T-cell (primary cell): Measurements from ENCODE around the gene NPEPL1. TPM values are rescaled to one million over a fixed set of nuclear protein-coding genes. Genes with fewer than 3 reads are reported as not detected.
"Not testable (repeated sequence)": the region's sequence is repeated elsewhere in the genome, so short reads cannot be mapped to it uniquely, and the experiment has no call there.

ENCODE experiments used
- ATAC-seq, 4 experiments: fragments of 200-7000 bp in 3 of 4; fragments of 150-1000 bp in 1 of 4; cut with Tn5 transposase; replicated peaks in 1 of 4; 1 replicate in 3 of 4; 2 replicates in 1 of 4; pipeline ENCODE4 v1.10.0; 2021; ENCODE audit warnings: moderate library complexity in 3 of 4, mild to moderate bottlenecking in 2 of 4, moderate number of reproducible peaks in 1 of 4
- CTCF ChIA-PET, 2 donors: fragments of 300-600 bp; sonication (Branson Sonifier 250); formaldehyde crosslinking; loops; one replicate each; lab custom pipeline; 2022; ENCODE audit warnings: antibody characterized with exemption in 2 of 2; lab: Charles Lee
- POLR2A ChIA-PET, 2 donors: fragments of 300-600 bp; sonication (Branson Sonifier 250); formaldehyde crosslinking; loops; one replicate each; lab custom pipeline; 2022; ENCODE audit warnings: antibody characterized with exemption in 2 of 2; lab: Charles Lee
- DNase-seq, 35 experiments: peaks; one replicate each; pipeline versions ENCODE4 v3.0.0 to v3.0.0-alpha.2; 2013 to 2023
- H3K27ac ChIP-seq: one replicate; pipeline ENCODE4 v1.5.1; 2013; ENCODE audit warnings: low read length
- H3K27me3 ChIP-seq, 2 experiments: replicated peaks in 1 of 2; 1 replicate in 1 of 2; 2 replicates in 1 of 2; pipeline versions ENCODE4 v1.6.1 to v1.7.0; 2013; ENCODE audit warnings: low read length in 1 of 2, mixed read lengths in 1 of 2; ENCODE audit not compliant: control insufficient read depth in 2 of 2, insufficient read depth in 2 of 2; ENCODE audit errors: extremely low read depth in 1 of 2
- H3K36me3 ChIP-seq, 2 donors: 1 replicate in 1 of 2; 2 replicates in 1 of 2; pipeline versions ENCODE4 v1.6.1 to v1.7.0; 2013; ENCODE audit warnings: low read length in 1 of 2; ENCODE audit not compliant: control insufficient read depth in 2 of 2, insufficient read depth in 1 of 2; ENCODE audit errors: extremely low read depth in 1 of 2
- H3K4me1 ChIP-seq, 2 experiments: 1 replicate in 1 of 2; 2 replicates in 1 of 2; pipeline versions ENCODE4 v1.6.1 to v1.7.0; 2013; ENCODE audit warnings: low read length in 2 of 2, mixed read lengths in 1 of 2; ENCODE audit not compliant: insufficient read depth in 2 of 2, control insufficient read depth in 1 of 2; ENCODE audit errors: extremely low read depth in 1 of 2
- H3K4me3 ChIP-seq, 2 donors: 1 replicate in 1 of 2; 2 replicates in 1 of 2; pipeline versions ENCODE4 v1.5.1 to v1.7.0; 2013; ENCODE audit warnings: mild to moderate bottlenecking in 2 of 2, low read length in 1 of 2, moderate library complexity in 1 of 2; ENCODE audit not compliant: control insufficient read depth in 1 of 2; ENCODE audit errors: extremely low read depth in 1 of 2
- H3K9me3 ChIP-seq: 2 replicates; pipeline ENCODE4 v1.7.0; 2013
- H3K27ac Mint-ChIP-seq, 2 donors: one replicate each; pipeline ENCODE4 v1.8.0; 2020 to 2021; ENCODE audit warnings: mild to moderate bottlenecking in 2 of 2, mixed read lengths in 2 of 2
- H3K27me3 Mint-ChIP-seq, 2 donors: one replicate each; pipeline ENCODE4 v1.8.0; 2021 to 2022; ENCODE audit warnings: mixed read lengths in 2 of 2
- H3K36me3 Mint-ChIP-seq: one replicate; pipeline ENCODE4 v1.8.0; 2021; ENCODE audit warnings: mixed read lengths
- H3K4me1 Mint-ChIP-seq, 3 donors: one replicate each; pipeline ENCODE4 v1.8.0; 2020 to 2022; ENCODE audit warnings: mixed read lengths in 3 of 3, mild to moderate bottlenecking in 1 of 3
- H3K4me3 Mint-ChIP-seq, 3 donors: one replicate each; pipeline ENCODE4 v1.8.0; 2020 to 2022; ENCODE audit warnings: mild to moderate bottlenecking in 3 of 3, mixed read lengths in 3 of 3, moderate library complexity in 3 of 3
- H3K9me3 Mint-ChIP-seq, 3 donors: one replicate each; pipeline ENCODE4 v1.8.0; 2020 to 2022; ENCODE audit warnings: mixed read lengths in 3 of 3
- WGBS: methylation state at CpG from one replicate; pipeline ENCODE4 v1.1.5; 2013; ENCODE audit warnings: missing lambda C conversion rate; ENCODE audit not compliant: insufficient coverage; 5-methylcytosine and 5-hydroxymethylcytosine counted together
- total RNA-seq, 35 experiments: library from RNA in 6 of 35; stranded (reverse) in 6 of 35; fragments of 120-200 nt in 1 of 35; gene quantifications; one replicate each; pipeline versions ENCODE4 v1.2.1 to v1.2.4 and lab custom pipeline; 2013 to 2026

NPEPL1 gene
- total RNA-seq, 5 donors from 2014 or later (not counting 1 experiment from before 2014, with no cell fraction given), result 49.6 to 79.0 (median 69.3) TPM

DNA sequence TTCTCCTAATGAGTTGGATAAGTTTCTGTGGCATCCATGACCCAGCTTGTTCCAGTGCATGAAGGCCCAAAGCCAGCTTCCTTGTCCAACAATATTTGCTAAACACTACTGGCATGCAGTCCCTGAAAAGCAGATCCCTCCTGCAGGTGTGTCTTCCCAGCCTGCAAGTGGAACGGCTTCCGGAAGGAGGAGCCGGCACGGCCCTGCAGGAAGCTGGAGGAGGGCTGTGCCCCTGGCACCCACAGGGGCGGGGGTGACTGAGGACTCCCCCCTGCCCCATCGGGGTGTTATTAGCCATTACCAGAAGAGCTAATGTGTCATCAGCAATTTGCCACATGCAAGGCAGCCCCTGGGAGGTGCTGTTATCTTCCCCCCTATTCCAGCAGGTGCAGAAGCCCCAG, 27.4 kb downstream of the NPEPL1 start:
- ChIA-PET POLR2A (no interaction called here), CTCF (no interaction called here)
- H3K36me3 ChIP-seq, result no peaks in the 10 kb centered on the region
- no peak overlapping the region for H3K27ac ChIP-seq
- peaks cover 0 to 29% of the 10 kb centered on the region in 2 experiments for H3K27me3 ChIP-seq
- ATAC-seq (no peak), DNase-seq (peak in 1 of 35 experiments; percentile 7)
- no peaks in the 10 kb centered on the region for H3K4me1 Mint-ChIP-seq
- H3K4me1 ChIP-seq, result no peaks in the 10 kb centered on the region
- H3K9me3 ChIP-seq, result no peaks in the 10 kb centered on the region
- H3K4me3 ChIP-seq, result no peak overlapping the region
- H3K9me3 Mint-ChIP-seq, result peaks cover 0 to 7% (median 0%) of the 10 kb centered on the region in 3 donors
- H3K27ac Mint-ChIP-seq, result no peak overlapping the region
- H3K4me3 Mint-ChIP-seq, result no peak overlapping the region
- peaks cover 35 to 42% of the 10 kb centered on the region in 2 donors for H3K27me3 Mint-ChIP-seq
- 61% methylated on average over 5 of the region's 6 CpGs for WGBS
- H3K36me3 Mint-ChIP-seq, result no peaks in the 10 kb centered on the region

- no peak for ATAC-seq
- POLR2A ChIA-PET, result no interaction called here
- H3K27ac Mint-ChIP-seq, result no peak overlapping the region
- H3K27me3 ChIP-seq, result peaks cover 0 to 30% of the 10 kb centered on the region in 2 experiments
- no peaks in the 10 kb centered on the region for H3K4me1 Mint-ChIP-seq
- CTCF ChIA-PET, result no interaction called here
- no peaks in the 10 kb centered on the region for H3K36me3 ChIP-seq
- no peak overlapping the region for H3K27ac ChIP-seq
- no peak overlapping the region for H3K4me3 ChIP-seq
- H3K4me1 ChIP-seq, result no peaks in the 10 kb centered on the region
- no peak overlapping the region for H3K4me3 Mint-ChIP-seq
- peaks cover 0 to 7% (median 0%) of the 10 kb centered on the region in 3 donors for H3K9me3 Mint-ChIP-seq
- DNase-seq, result no peak
- peaks cover 36 to 43% of the 10 kb centered on the region in 2 donors for H3K27me3 Mint-ChIP-seq
- H3K36me3 Mint-ChIP-seq, result no peaks in the 10 kb centered on the region
- WGBS, result 93% methylated on average over 8 of the region's 14 CpGs
- no peaks in the 10 kb centered on the region for H3K9me3 ChIP-seq
These were observed 28.3 kb downstream of the NPEPL1 start for GRCh38 chr20:58720890-58721289.

- WGBS, result 45% methylated on average over 12 of the region's 22 CpGs
- no peak overlapping the region for H3K4me3 ChIP-seq
- no peaks in the 10 kb centered on the region for H3K36me3 ChIP-seq
- no peaks in the 10 kb centered on the region for H3K4me1 ChIP-seq
- Mint-ChIP-seq H3K27me3 (peaks cover 40 to 45% of the 10 kb centered on the region in 2 donors), H3K36me3 (peaks cover 4% of the 10 kb centered on the region), H3K4me1 (no peaks in the 10 kb centered on the region), H3K27ac (no peak overlapping the region), H3K9me3 (peaks cover 2 to 13% (median 4%) of the 10 kb centered on the region in 3 donors), H3K4me3 (no peak overlapping the region)
- ChIA-PET POLR2A (no interaction called here), CTCF (no interaction called here)
- DNase-seq (no peak), ATAC-seq (no peak)
- H3K9me3 ChIP-seq, result peaks cover 3% of the 10 kb centered on the region
- H3K27me3 ChIP-seq, result peaks cover 0 to 30% of the 10 kb centered on the region in 2 experiments
- no peak overlapping the region for H3K27ac ChIP-seq
These were observed 29.6 kb downstream of the NPEPL1 start for GRCh38 chr20:58721951-58722778.

DNA sequence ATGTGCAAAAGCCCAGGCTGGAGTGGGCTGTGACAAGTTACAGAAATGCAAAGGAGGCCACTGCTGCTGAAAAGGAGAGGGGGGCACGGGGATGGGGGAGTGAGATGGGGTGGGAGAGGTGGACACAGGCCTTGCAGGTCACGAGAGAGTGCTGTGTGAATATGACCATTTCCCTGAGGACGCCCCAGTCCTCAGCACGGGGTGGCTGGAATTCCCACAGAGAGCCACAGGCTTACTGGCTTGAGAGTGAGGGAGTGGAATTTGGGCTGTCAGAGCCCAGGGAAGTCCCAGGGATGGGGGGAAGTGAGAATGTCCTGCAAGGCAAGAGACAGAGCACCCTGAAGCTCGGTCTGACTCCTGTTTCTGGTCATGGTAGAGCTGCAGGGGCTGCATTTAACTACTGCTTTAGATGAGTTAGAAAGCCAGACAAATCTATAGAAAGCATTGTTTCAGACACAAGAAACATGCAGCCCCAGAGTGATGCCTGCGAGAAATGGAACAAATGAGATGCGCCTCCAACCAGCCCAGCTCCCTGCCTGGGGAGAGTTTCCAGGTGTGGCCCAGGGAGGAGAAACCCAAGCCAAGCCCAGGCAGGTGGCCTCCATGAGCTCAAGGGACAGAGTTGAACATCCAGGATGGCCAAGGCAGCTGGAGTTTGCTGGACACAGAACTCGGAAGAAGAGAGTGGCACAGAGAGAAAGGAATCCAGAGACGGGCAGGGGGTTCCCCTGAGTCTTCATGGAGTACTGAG, 30.5 kb downstream of the NPEPL1 start:
- H3K9me3 Mint-ChIP-seq, result peaks cover 2 to 18% (median 4%) of the 10 kb centered on the region in 3 donors
- ATAC-seq (no peak), DNase-seq (no peak)
- H3K27ac Mint-ChIP-seq, result no peak overlapping the region
- Histone ChIP-seq H3K9me3 (peaks cover 3% of the 10 kb centered on the region), H3K27me3 (peaks cover 0 to 31% of the 10 kb centered on the region in 2 experiments), H3K36me3 (no peaks in the 10 kb centered on the region), H3K4me3 (no peak overlapping the region), H3K4me1 (no peaks in the 10 kb centered on the region), H3K27ac (no peak overlapping the region)
- ChIA-PET POLR2A (no interaction called here), CTCF (no interaction called here)
- no peak overlapping the region for H3K4me3 Mint-ChIP-seq
- no peaks in the 10 kb centered on the region for H3K4me1 Mint-ChIP-seq
- 90% methylated on average over 7 of the region's 9 CpGs for WGBS
- peaks cover 4% of the 10 kb centered on the region for H3K36me3 Mint-ChIP-seq
- peaks cover 42 to 49% of the 10 kb centered on the region in 2 donors for H3K27me3 Mint-ChIP-seq

GRCh38 chr20:58723628-58723984, 31.0 kb downstream of the NPEPL1 start:
- peaks cover 4% of the 10 kb centered on the region for H3K36me3 Mint-ChIP-seq
- H3K4me1 Mint-ChIP-seq, result no peaks in the 10 kb centered on the region
- Histone ChIP-seq H3K4me3 (no peak overlapping the region), H3K36me3 (no peaks in the 10 kb centered on the region), H3K9me3 (peaks cover 3% of the 10 kb centered on the region), H3K27me3 (peaks cover 0 to 34% of the 10 kb centered on the region in 2 experiments), H3K4me1 (no peaks in the 10 kb centered on the region), H3K27ac (no peak overlapping the region)
- CTCF ChIA-PET, result no interaction called here
- no peak overlapping the region for H3K4me3 Mint-ChIP-seq
- DNase-seq, result no peak
- peaks cover 2 to 18% (median 4%) of the 10 kb centered on the region in 3 donors for H3K9me3 Mint-ChIP-seq
- peaks cover 43 to 50% of the 10 kb centered on the region in 2 donors for H3K27me3 Mint-ChIP-seq
- 100% methylated on average over 1 of the region's 3 CpGs for WGBS
- no peak for ATAC-seq
- POLR2A ChIA-PET, result no interaction called here
- H3K27ac Mint-ChIP-seq, result peak overlapping the region in 1 of 2 donors; percentile 49

DNA sequence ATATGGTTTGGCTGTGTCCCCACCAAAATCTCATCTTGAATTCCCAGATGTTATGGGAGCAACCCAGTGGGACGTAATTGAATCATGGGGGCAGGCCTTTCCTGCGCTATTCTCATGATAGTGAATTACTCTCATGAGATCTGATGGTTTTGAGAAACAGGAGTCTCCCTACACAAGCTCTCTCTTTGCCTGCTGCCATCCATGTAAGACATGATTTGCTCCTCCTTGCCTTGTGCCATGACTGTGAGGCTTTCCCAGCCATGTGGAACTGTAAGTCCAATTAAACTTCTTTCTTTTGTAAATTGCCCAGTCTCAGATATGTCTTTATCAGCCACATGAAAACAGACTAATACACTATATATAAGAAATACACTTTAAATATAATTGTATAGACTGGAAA, 33.6 kb downstream of the NPEPL1 start:
- H3K4me1 ChIP-seq, H3K9me3 ChIP-seq, CTCF ChIA-PET, H3K27ac ChIP-seq, ATAC-seq, H3K4me1 Mint-ChIP-seq, H3K36me3 ChIP-seq, H3K27ac Mint-ChIP-seq, H3K4me3 Mint-ChIP-seq, DNase-seq, H3K36me3 Mint-ChIP-seq, H3K4me3 ChIP-seq, POLR2A ChIA-PET: not testable (repeated sequence)
- no CpG with 5 or more reads among the region's 2 CpGs for WGBS
- peaks cover 42 to 52% of the 10 kb centered on the region in 2 donors for H3K27me3 Mint-ChIP-seq
- H3K9me3 Mint-ChIP-seq, result peaks cover 2 to 18% (median 4%) of the 10 kb centered on the region in 3 donors
- peaks cover 0 to 32% of the 10 kb centered on the region in 2 experiments for H3K27me3 ChIP-seq
